Islet of Langerhans (tissue), 1 donor: ENCODE data around the gene CTNNA3.
A peak's percentile ranks its signal among the peaks of the same experiment; 100 is the strongest.

Experiments used
- FAIRE-seq: peaks from one replicate; lab custom pipeline; 2011; peaks lifted over from hg19 to GRCh38; lab: Jason Lieb, UNC

The CTNNA3 gene

GRCh38 chr10:66209025-66209424, 1487.0 kb downstream of the CTNNA3 start:
- FAIRE-seq: no peak

DNA sequence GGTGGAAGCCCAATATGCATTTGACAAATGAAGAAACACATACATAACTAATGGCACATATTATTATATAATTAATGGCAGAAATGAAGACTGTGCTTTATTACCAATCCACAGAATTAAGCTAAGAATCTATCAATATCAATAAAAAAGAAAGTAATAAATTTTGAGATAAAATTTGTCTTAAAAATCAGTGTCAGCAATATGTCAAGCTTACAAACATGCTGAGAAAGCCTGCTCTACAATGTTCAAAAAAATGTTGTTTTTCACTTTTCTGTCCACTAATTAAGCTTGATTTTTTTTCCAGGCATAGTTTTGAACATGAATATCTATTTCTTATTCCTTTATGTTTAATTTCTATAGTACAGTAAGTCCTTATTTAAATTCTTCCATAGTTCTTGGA, 1491.2 kb downstream of the CTNNA3 start:
- peak; percentile 17 for FAIRE-seq

DNA sequence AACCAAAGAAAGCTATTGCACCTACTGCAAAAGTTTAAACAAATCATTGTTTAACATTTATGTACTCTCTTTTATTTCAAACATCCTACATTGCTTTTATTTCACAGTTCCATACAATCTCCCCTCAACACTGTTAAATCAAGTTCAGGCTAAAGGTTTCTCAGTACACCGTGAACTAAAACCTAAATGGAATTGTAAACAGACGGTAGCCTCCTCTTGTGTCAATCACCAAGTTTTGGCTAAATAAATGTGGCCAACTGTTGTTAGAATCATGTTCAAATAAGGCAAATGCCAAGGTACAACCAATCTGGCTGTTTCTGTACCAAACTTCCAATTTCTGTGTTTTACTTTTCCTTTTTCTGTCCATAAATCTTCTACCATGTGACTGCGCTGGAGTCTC, 1493.9 kb downstream of the CTNNA3 start:
- no peak for FAIRE-seq

- FAIRE-seq: no peak
Observed at GRCh38 chr10:66192162-66192831, 1503.7 kb downstream of the CTNNA3 start.

DNA sequence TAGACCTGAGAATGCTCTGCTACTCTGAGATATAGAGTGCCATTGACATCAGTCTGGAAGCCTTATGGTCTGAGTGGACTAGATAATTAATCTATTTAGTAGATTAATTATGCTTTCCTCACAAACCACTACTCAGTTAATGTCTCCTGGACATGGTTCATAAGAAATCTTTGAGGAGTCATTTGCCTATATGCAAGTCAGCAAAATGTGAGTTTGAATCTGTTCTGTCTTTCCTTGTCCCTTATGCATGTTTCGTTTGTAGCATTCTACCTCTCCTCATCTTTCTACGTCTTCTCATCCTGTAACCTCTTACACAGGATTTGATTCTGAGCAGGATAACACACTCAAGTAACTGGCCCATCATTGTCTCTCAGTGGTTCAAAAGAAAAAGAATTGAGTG, 1505.6 kb downstream of the CTNNA3 start:
- FAIRE-seq: no peak

- no peak for FAIRE-seq
Observed at GRCh38 chr10:66189271-66189670, 1506.7 kb downstream of the CTNNA3 start.

DNA sequence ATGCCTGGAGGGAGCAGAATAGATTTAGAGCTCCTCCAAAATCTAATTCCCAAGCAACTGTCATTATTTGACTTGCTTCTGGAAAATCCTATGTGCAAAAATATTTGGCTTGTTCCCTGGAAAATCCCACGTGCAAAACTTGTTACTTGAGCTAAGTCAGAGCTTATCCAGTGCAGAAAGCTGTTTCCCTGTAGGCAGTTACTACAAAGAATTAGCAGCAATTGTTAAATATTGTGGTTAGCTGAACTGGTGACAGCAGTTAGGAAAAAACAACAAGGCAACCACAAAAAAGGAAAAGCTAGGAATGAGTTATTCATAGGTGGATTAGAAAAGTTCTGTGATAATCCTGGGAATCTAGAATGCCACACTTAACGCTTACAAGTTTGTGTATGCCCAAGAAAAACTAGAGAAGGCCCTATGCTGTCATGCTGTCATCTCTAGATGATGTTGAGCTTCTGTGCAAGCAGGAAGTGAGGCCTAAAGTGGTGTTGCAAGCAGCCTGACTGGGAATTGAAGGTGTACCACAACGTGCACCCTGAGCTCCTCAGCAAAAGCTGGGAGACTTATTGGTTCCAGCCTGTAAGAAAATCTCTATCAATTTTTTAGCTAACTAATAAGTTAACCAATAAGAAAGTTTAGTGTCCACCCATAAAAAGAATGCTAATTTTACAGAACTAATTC, 1508.8 kb downstream of the CTNNA3 start:
- FAIRE-seq: no peak

DNA sequence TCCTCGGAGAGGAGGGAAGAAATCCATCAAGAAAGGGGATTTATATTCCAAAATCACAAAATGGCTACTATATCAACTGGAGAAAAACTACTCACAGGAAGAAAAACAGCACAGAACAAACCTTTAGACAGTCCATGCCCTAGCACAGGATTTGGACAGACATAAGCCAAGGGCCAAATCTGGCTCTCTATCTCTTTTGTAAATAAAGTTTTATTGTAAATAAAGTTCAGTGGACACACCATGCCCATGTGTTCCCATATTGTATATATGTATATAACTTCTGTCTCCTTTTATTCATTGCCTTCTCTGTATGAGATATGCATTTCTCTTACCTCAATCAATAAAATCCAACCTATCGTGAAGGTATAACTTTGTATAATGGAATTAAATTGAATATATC, 1513.0 kb downstream of the CTNNA3 start:
- FAIRE-seq: no peak

- FAIRE-seq: peak; percentile 100
Observed at GRCh38 chr10:66180581-66181318, 1515.2 kb downstream of the CTNNA3 start.

- no peak for FAIRE-seq
Observed at GRCh38 chr10:66180021-66180420, 1516.0 kb downstream of the CTNNA3 start.

- no peak for FAIRE-seq
Observed at GRCh38 chr10:66176772-66177171, 1519.2 kb downstream of the CTNNA3 start.

DNA sequence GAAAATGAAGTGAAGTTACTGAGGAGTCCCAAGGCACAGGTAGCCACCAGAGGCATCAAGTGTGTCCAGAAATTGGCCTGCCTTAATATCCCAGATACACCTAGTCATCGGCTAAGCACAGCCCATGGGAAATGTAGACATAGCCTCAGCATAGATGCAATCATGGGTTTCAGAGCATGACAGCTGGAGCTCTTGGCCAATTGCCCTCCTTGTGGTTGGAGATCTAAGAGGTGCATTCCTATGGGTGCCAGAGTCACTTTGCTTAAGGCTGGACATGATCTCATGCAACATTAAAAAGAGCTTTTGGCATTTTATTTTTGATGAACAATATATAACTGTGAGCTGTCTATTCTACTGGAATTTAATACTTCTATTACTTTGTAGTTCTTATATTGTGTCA, 1528.2 kb downstream of the CTNNA3 start:
- FAIRE-seq: no peak

DNA sequence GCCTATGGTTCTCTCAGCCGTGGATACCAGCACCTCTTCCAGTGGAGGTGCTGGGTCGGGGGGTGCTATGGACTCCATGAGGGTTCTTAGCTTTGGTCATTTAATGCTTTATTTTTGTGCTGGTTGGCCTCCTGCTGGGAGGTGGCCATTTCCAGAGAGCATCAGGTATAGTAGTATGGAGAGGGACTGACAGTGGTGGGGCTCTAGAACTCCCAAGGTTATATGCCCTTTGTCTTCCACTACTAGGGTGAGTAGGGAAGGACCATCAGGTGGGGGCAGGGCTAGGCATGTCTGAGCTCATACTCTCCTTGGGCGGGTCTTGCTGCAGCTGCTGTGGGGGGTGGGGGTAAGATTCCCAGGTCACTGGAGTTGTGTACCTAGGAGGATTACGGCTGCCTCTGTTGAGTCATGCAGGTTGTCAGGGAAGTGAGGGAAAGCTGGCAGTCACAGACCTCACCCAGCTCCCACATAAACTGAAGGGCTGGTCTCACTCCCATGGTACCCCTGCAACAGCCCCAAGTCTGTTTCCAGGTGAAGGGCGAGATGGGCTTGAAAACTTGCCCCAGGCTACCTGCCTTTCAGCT, 1533.3 kb downstream of the CTNNA3 start:
- no peak for FAIRE-seq

DNA sequence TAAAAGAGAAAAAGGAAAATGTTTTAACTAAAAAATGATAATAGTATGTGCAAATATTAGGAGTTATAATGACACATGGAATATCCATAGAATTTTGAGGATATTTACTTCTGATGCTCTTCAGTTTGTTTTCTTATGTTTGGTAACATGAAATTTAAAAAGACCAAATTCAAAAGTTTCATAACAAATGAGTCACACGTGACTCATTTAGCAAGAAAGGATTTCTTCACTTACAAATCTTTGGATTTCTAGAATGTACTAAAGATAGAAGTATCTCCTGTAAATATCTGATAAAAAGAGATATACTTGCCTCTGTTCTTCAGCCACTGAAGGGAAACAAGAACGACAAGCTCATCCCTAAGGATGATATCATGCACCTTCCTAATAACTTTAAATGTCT, 1544.6 kb downstream of the CTNNA3 start:
- FAIRE-seq: no peak

DNA sequence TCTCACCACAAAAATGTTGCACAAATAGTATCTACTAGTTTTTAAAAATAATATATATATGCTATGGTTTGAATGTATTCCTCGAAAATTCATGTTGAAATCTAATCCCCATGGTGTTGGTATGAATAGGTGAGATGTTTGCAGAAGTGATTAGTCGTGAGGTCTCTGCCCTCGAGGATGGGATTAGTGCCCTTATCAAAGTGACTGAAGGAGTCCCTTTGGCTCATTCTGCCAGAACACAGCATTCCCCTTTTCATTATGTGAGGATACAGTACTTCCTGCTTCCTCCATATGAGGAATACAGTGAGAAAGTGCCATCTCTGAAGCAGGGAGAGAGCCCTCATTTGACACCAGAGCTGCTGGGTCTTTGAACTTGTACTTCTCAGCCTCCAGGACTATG, 1547.7 kb downstream of the CTNNA3 start:
- FAIRE-seq: no peak

DNA sequence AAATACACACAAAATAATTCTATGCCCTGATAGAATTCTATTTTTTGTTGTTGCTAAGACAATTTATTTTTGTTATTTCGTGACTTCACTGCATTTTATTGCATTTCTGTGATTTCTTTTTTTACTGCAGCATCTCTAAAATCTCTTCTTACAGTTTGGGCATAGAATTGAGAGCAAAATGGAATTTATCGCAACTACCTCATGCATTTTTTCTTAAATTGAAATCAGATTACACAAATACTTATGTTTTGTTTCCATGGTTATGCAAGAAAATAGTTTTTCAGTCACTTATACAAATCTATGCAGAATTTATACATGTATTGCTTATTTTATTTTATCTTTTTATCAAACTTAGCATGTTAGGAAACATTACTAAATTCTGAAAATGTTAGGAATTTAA, 1552.0 kb downstream of the CTNNA3 start:
- FAIRE-seq: no peak

DNA sequence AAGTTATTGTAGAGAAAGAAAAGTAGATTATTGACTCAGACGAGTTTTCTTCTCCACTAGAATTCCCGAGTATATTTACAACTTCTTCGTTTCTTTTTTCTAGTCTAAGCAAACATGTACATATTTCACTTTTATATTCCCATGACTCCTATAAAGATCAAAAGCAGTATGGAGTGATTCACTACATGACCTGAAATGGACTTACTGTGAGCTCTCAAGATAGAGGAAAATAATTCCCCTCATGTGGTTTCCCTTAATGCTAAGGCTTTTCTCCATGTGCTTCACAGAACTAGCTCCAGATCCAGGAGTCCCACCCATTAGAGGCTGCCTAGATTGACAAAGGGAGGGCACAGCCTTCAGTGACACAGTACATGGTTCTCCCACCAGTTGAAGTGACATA, 1593.2 kb downstream of the CTNNA3 start:
- FAIRE-seq: no peak

DNA sequence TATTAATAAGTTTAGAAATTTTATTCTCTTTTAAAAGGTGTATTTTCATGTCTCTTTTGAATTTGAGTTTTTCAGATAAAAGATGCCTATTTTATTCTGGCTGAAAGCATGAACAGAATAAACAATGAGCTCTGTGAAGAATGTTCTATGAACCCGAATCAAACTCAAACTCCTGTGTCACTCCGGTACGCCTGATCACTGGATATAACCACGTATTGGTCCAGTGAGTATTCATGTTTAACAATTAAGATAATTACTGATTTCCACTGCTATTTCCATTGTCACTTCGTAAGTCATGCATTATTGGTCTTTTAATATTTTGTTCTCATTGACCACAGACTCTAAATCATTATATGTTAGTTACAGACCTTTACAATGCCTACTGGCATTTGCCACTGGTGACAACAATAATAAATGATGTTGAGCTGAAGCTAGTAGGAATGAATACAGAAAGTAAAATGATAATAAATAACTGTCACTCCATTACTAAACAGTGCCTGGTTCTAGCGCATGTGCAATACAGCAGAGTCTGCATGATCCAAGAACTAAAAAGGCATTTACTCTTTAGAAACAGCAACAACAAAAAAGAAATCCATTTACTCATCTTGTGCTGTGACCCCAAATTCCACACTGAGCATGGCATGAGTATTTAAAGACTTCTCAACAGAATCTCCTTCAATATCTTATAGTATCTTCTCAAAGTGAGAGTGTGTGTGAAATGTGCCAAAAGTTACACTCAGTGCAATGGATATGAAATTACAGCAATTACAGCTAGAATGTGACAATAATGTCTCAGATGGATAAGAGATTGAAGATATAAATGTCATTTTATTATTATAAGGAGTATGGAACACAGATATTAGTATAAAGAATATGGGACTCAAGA, 1597.2 kb downstream of the CTNNA3 start:
- FAIRE-seq: no peak

- no peak for FAIRE-seq
Observed at GRCh38 chr10:66095610-66096009, 1600.4 kb downstream of the CTNNA3 start.

DNA sequence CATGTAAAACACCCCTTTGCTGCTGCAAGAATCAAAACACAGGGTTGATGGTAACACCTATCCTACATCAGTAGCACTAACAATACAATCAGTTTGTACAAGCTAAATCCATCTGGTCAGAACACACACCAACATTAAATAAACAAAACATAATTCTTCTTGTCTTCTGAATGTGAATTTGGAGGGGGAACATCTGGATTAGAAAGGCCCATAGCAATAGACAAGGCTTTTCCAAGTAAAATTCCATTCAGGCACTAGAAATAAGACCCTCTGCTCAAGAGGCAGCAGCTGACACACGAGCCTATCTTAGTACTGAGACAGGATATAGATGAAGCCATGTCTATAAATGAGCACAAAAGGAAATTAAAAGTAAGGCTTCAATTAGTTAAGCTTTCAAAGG, 1610.1 kb downstream of the CTNNA3 start:
- FAIRE-seq: no peak

- FAIRE-seq: no peak
Observed at GRCh38 chr10:66071907-66072306, 1624.1 kb downstream of the CTNNA3 start.

DNA sequence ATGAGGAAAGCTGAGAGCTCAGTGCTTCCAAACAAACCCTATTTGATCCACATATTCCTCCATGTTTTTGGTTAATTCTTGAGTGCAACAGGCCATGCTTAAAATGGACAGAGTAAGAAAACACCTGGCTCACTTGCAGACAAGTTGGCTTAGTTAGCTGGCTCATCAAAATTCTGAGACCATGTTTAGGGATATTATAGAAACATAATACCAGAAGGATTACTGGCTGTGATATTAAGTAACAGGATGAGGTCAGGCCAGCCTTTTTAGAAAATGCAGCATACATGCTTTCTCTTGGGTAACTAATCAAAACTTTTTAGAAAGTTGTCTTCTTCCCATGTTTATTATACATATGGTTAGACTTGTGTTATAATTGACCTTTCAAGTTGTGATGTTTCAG, 1637.4 kb downstream of the CTNNA3 start:
- no peak for FAIRE-seq
